Stimulated activated CD8-positive, alpha-beta memory T cell treated with anti-CD3 and anti-CD28 coated beads, Interleukin-4, amount 100 ng/mL, for 4 hours (primary cell): ENCODE data around the gene TBCK.

Experiments used
- DNase-seq, 2 donors: peaks; one replicate each; pipeline ENCODE4 v3.0.0-alpha.2; 2020; ENCODE audit warnings: low read depth in 2 of 2, low spot score in 1 of 2

The TBCK gene

GRCh38 chr4:105996845-105997244 is 319.2 kb downstream of the TBCK start:
- DNase-seq: no peak

GRCh38 chr4:105994841-105995501 is 321.0 kb downstream of the TBCK start:
- DNase-seq: no peak

GRCh38 chr4:105994061-105994460 is 321.9 kb downstream of the TBCK start:
- no peak for DNase-seq

- DNase-seq: no peak
These were observed 323.2 kb downstream of the TBCK start for GRCh38 chr4:105992641-105993305.

GRCh38 chr4:105991726-105992125 is 324.3 kb downstream of the TBCK start:
- DNase-seq: no peak
